ENCODE data around the gene ACOT13.
"Not testable (repeated sequence)": the region's sequence is repeated elsewhere in the genome, so short reads cannot be mapped to it uniquely, and the experiment has no call there.

Gene ACOT13

DNA sequence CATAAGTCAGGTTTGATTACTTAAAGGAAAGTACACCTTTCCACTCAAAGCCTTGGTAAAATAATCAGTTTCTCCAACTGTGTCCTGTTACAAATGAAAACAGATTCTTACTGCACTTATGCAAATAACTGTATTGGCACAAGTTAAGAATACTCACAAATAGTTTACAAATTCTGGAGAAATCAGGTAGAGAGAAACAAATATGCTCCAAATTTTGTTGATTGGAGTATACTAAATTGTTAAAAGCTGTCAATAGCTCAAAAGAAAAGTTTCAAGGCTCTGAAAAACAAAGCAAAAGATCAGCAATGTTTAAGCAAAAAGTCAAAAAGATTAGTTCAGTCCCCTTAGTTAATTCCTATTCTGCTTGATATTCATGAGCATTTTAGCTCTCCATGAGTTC is 3.6 kb downstream of the ACOT13 start:
- Mint-ChIP-seq H3K9me3 (peaks cover 12% of the 10 kb centered on the region), H3K4me1 (ENCODE audit: low read depth) (peaks cover 34% of the 10 kb centered on the region), H3K36me3 (ENCODE audit: low read depth) (peaks cover 45% of the 10 kb centered on the region)
- H3K27me3 Mint-ChIP-seq, H3K4me3 Mint-ChIP-seq, H3K27ac Mint-ChIP-seq: not testable (repeated sequence)

DNA sequence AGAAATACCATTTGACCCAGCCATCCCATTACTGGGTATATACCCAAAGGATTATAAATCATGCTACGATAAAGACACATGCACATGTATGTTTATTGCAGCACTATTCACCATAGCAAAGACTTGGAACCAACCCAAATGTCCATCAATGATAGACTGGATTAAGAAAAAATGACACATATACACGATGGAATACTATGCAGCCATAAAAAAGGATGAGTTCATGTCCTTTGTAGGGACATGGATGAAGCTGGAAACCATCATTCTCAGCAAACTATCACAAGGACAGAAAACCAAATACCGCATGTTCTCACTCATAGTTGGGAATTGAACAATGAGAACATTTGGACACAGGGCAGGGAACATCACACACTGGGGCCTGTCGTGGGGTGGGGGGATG is 4.2 kb downstream of the ACOT13 start:
- not testable (repeated sequence) for H3K27ac Mint-ChIP-seq
- peaks cover 41% of the 10 kb centered on the region for H3K36me3 Mint-ChIP-seq (ENCODE audit: low read depth)

DNA sequence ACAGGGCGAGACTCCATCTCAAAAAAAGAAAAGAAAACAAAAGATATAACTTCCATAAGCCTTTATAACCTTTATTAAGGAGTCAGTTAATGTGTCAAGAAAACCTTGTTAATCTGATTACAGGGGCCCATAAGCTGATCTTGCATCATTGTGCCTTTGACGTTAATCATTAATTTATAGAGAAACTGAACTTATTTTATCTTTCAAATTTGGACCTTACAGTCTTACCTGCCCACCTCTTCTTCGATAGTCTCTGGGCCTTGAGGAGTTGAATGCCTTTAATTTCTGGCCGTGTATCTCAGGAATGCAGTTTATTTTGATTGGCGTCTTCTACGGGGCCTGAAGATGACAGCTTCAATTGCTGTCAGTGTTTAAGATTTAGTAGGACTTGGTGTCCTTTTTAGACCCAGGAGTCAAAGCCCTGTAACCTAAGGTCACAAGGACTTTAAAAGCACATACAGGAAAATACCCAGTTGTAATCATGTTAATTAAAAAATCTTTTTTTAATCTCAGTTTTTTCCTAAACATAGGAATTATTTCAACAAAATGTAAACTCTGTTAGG is 5.8 kb downstream of the ACOT13 start:
- peaks cover 35% of the 10 kb centered on the region for H3K36me3 Mint-ChIP-seq (ENCODE audit: low read depth)
- H3K4me1 Mint-ChIP-seq (ENCODE audit: low read depth): peaks cover 20% of the 10 kb centered on the region
- no peaks in the 10 kb centered on the region for H3K27me3 Mint-ChIP-seq
- no peak overlapping the region for H3K4me3 Mint-ChIP-seq
- H3K9me3 Mint-ChIP-seq: peaks cover 12% of the 10 kb centered on the region
- H3K27ac Mint-ChIP-seq: no peak overlapping the region

More for the DNA sequence above, 4.2 kb downstream of the ACOT13 start:
- not testable (repeated sequence) for H3K27me3 Mint-ChIP-seq, H3K4me3 Mint-ChIP-seq
- H3K4me1 Mint-ChIP-seq (ENCODE audit: low read depth): peaks cover 32% of the 10 kb centered on the region
- H3K9me3 Mint-ChIP-seq: peaks cover 12% of the 10 kb centered on the region

DNA sequence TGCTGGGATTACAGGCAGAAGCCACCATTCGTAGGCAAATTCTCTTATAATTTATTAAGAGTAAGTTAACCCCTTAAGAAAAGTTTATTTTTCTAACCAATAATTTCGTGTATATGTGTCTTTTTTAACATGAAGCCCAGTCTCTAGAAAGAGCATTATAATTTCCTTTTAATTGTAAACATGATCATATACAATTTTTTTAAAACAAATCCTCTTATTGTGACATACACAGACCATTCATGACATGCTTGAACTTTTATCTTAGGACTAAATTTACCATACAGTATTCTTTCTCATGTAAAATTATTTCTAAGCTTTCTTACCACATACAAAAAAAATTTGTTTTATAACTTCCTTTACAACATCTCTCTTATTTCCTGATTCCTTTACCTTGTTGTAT is 6.7 kb downstream of the ACOT13 start:
- H3K27ac Mint-ChIP-seq: no peak overlapping the region
- peaks cover 12% of the 10 kb centered on the region for H3K4me1 Mint-ChIP-seq (ENCODE audit: low read depth)
- no peaks in the 10 kb centered on the region for H3K27me3 Mint-ChIP-seq
- peaks cover 12% of the 10 kb centered on the region for H3K9me3 Mint-ChIP-seq
- no peak overlapping the region for H3K4me3 Mint-ChIP-seq
- peaks cover 35% of the 10 kb centered on the region for H3K36me3 Mint-ChIP-seq (ENCODE audit: low read depth)

DNA sequence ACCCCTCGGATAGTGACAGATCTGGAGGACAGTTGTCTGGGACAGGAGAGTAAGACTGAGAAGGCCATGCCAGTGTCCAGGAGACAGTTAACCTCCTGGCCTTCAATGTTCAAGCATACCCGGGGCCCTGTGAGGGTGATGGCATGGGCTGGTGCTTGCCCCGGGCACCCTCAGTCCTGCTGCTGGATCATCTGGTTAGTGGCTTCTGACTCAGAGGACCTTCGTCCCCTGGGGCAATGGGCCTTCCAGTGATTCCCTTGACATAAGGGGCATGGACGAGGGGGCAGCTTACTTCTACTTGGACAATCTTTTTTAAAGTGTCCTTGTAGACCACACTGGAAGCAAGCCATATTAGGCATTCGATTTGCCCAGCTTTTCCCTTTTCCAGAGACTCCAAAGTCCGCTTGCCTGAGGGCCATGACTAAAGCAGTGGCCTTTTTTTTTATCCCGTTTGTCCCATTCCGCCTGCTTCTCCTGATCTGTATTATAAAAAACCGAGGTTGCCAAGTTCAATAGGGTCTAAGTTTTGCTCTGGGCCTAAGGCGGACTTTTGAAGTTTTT is 12.0 kb downstream of the ACOT13 start:
- not testable (repeated sequence) for H3K9me3 Mint-ChIP-seq; H3K36me3 Mint-ChIP-seq (ENCODE audit: low read depth); H3K4me1 Mint-ChIP-seq (ENCODE audit: low read depth); H3K4me3 Mint-ChIP-seq; H3K27ac Mint-ChIP-seq; H3K27me3 Mint-ChIP-seq

DNA sequence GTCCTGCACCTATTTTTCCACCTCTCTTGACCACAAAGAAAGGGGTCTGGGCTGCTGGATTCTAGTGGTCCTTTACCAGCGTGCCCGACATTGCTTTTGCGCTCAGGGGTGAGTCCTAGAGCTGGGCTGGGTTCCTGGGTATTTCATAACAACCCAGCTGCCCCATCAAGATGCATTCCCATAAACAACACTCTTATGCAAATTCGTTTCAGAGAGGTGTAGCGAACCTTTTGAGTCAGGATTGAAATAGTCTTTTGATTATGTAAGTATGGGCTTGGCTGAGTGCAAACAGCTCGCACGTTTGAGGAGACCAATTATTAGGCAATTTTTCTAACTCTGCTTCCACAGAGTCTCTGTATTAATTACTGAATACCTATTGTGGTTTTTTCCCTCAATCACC is 13.7 kb downstream of the ACOT13 start:
- Mint-ChIP-seq H3K4me3 (no peak overlapping the region), H3K36me3 (ENCODE audit: low read depth) (peaks cover 4% of the 10 kb centered on the region), H3K4me1 (ENCODE audit: low read depth) (peaks cover 2% of the 10 kb centered on the region), H3K9me3 (no peaks in the 10 kb centered on the region), H3K27me3 (no peaks in the 10 kb centered on the region), H3K27ac (no peak overlapping the region)

DNA sequence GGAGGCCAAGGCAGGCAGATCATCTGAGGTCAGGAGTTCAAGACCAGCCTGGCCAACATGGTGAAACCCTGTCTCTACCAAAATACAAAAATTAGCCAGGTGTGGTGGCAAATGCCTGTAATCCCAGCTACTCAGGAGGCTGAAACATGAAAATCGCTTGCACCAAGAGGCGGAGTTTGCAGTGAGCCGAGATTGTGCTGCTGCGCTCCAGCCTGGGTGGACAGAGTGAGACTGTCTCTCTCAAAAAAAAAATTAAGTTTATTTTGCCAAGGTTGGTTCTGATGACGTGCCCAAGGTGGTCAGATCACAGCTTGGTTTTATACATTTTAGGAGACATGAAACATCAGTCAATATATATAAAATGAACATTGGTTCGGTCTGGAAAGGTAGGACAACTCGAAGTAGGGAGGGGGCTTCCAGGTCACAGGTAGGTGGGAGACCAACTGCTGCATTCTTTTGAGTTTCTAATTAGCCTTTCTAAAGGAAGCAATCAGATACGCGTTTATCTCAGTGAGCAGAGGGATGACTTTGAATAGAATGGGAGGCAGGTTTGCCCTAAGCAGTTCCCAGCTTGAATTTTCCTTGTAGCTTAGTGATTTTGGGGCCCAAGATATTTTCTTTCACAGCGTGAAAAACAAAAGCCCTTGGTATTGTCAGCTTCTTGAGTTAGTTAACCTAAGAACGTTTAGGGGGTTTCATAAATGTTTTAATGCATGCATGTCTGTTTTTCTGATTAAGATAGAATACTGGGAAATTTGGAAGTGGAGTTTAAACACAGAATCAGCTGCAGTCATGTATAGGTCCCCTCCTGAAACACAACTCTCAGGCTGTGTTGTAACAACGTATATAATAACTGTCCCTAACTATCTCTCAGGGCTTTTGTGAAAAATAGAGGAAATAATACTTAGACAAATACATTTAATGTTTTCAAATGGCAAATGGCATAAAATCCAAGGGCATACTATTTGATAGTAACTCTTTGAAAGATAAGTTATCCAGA is 16.7 kb downstream of the ACOT13 start:
- no peaks in the 10 kb centered on the region for H3K9me3 Mint-ChIP-seq
- H3K27ac Mint-ChIP-seq: no peak overlapping the region
- H3K4me1 Mint-ChIP-seq (ENCODE audit: low read depth): no peaks in the 10 kb centered on the region
- H3K4me3 Mint-ChIP-seq: no peak overlapping the region
- no peaks in the 10 kb centered on the region for H3K27me3 Mint-ChIP-seq
- peaks cover 13% of the 10 kb centered on the region for H3K36me3 Mint-ChIP-seq (ENCODE audit: low read depth)

DNA sequence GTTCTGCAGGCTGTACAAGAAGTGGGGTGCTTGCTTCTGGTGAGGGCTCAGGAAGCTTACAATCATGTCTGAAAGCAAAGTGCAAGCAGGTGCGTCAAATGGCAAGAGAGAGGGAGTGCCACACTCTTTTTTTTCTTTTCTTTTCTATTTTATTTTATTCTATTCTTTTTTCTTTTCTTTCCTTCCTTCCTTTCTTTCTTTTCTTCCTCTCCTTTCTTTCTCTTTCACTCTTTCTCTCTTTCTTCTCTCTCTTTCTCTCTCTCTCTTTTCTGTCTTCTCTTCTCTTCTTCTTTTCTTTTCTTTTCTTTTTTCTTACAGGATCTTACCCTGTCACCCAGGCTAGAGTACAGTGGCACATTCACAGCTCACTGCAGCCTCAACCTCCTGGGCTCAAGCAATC is 19.5 kb downstream of the ACOT13 start:
- Mint-ChIP-seq H3K4me1 (ENCODE audit: low read depth) (peaks cover 5% of the 10 kb centered on the region), H3K9me3 (no peaks in the 10 kb centered on the region), H3K4me3 (no peak overlapping the region), H3K27me3 (no peaks in the 10 kb centered on the region), H3K36me3 (ENCODE audit: low read depth) (peaks cover 10% of the 10 kb centered on the region), H3K27ac (no peak overlapping the region)

DNA sequence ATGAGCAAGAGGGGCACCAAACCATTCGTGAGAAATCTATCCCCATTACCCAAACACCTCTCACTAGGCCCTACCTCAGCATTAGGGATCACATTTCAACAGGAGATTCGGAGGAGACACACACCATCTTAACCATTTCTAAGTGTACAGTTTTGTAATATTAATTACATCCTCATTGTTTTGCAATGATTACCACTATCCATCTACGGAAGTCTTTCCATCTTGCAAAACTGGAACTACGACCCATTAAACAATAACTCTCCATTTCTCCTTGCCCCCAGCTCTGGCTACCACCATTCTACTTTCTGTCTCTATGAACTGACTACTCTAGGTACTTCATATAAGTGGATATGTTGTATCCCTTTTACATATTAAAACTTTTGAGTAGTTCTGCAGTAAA is 20.1 kb downstream of the ACOT13 start:
- Mint-ChIP-seq H3K4me3 (no peak overlapping the region), H3K27me3 (no peaks in the 10 kb centered on the region), H3K4me1 (ENCODE audit: low read depth) (peaks cover 11% of the 10 kb centered on the region), H3K9me3 (no peaks in the 10 kb centered on the region), H3K27ac (no peak overlapping the region), H3K36me3 (ENCODE audit: low read depth) (peaks cover 10% of the 10 kb centered on the region)

DNA sequence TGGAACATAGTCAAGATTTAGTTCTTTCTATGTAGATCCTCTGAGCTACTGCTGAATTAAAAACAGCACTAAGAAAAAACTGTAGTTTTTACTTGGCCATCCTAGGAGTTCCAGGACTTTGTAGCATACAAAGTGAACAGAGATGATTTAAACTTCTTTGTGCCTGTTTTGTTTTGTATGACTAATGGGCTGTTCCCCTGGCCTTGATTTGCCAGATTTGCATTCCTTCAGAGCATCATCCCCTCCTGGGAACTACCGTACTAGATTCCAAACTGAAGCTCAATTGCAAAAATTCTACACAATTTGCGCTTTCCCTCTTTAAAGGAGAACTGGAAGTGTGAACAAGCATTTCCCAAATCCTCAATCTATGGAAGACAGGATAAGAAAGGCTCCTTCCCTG is 23.1 kb downstream of the ACOT13 start:
- H3K4me3 Mint-ChIP-seq: no peak overlapping the region
- peaks cover 10% of the 10 kb centered on the region for H3K36me3 Mint-ChIP-seq (ENCODE audit: low read depth)

DNA sequence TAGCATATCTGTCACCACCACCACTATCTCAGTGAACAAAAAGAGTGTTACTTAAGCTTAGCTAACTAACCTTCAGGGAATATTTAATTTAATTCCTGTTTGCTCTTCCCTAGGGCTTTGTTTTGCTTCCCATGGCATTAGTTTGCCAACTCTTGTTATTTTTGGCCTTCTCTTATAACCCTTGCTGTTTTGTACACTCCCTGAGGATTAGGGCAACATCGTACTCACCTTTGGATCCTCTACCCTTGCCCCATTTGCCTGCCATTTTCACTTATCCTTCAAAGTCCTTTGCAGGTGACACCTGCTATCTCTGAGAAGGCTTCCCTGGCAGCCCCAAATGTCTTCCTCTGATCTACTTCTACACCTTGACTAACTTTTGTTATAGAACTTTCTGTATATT is 23.7 kb downstream of the ACOT13 start:
- Mint-ChIP-seq H3K36me3 (ENCODE audit: low read depth) (peaks cover 10% of the 10 kb centered on the region), H3K4me3 (no peak overlapping the region), H3K27ac (no peak overlapping the region), H3K27me3 (no peaks in the 10 kb centered on the region), H3K9me3 (no peaks in the 10 kb centered on the region), H3K4me1 (ENCODE audit: low read depth) (peaks cover 24% of the 10 kb centered on the region)

More for the DNA sequence above, 23.1 kb downstream of the ACOT13 start:
- Mint-ChIP-seq H3K27me3 (no peaks in the 10 kb centered on the region), H3K9me3 (no peaks in the 10 kb centered on the region), H3K4me1 (ENCODE audit: low read depth) (peaks cover 21% of the 10 kb centered on the region), H3K27ac (no peak overlapping the region)

DNA sequence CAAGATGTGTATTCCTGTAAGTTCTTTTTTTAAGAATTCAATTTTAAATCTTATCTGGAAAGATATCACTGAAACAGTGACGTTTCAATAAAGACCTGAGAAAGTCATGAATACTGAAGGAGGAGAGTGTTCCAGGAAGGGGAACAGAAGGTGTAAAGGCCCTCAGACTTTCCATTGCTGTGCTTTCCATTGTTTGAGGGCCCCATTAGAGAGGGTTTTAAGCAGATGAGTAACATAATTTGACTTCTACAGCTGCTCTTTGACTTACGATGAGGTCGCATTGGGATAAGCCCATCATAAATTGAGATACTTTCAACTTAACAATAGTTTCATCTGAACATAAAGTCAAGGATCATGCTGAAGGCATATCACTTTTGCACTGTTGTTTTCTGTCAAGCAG is 24.7 kb downstream of the ACOT13 start:
- peaks cover 10% of the 10 kb centered on the region for H3K36me3 Mint-ChIP-seq (ENCODE audit: low read depth)
- peak overlapping the region; percentile 68 for H3K27ac Mint-ChIP-seq
- no peaks in the 10 kb centered on the region for H3K27me3 Mint-ChIP-seq
- H3K9me3 Mint-ChIP-seq: no peaks in the 10 kb centered on the region
- no peak overlapping the region for H3K4me3 Mint-ChIP-seq
- H3K4me1 Mint-ChIP-seq (ENCODE audit: low read depth): peaks cover 33% of the 10 kb centered on the region

DNA sequence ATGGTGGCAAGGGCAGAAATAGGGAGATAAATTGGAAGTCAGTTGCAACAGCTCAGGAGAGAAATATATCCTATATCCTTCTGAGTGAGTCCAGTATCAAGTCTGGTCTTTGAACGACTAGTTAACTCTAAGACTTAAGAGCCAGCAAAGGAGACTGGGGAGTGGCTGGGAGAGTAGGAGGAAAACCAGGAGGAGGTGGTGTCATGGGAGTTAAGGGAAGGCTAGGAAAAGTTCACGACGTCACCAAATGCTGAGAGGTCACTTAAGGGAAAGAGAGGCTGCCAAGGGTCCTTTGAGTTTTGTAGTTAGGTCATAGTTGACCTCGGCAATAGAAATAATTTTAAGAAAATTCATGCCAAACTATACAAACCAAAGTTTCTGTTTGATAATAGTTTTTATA is 25.1 kb downstream of the ACOT13 start:
- no peaks in the 10 kb centered on the region for H3K9me3 Mint-ChIP-seq
- H3K27me3 Mint-ChIP-seq: no peaks in the 10 kb centered on the region
- peaks cover 10% of the 10 kb centered on the region for H3K36me3 Mint-ChIP-seq (ENCODE audit: low read depth)
- peak overlapping the region; percentile 68 for H3K27ac Mint-ChIP-seq
- H3K4me1 Mint-ChIP-seq (ENCODE audit: low read depth): peaks cover 33% of the 10 kb centered on the region
- H3K4me3 Mint-ChIP-seq: no peak overlapping the region

DNA sequence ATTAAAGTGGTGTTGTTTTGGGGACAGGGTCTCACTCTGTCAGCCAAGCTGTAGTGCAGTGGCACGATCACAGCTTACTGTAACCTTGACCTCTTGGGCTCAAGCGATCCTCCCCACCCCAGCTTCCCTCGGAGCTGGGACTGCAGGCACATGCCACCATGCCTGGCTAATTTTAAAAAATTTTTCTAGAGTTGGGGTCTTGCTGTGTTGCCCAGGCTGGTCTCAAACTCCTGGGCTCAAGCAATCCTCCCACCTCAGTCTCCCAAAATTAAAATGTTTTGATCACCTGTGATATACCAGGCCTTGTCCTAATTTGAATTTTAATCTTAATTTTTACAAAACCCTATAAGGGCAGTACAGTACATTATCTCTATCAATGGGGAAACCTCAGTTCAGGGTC is 25.5 kb downstream of the ACOT13 start:
- H3K36me3 Mint-ChIP-seq (ENCODE audit: low read depth): peaks cover 7% of the 10 kb centered on the region
- no peaks in the 10 kb centered on the region for H3K9me3 Mint-ChIP-seq
- no peak overlapping the region for H3K27ac Mint-ChIP-seq
- no peak overlapping the region for H3K4me3 Mint-ChIP-seq
- peaks cover 33% of the 10 kb centered on the region for H3K4me1 Mint-ChIP-seq (ENCODE audit: low read depth)
- H3K27me3 Mint-ChIP-seq: no peaks in the 10 kb centered on the region

DNA sequence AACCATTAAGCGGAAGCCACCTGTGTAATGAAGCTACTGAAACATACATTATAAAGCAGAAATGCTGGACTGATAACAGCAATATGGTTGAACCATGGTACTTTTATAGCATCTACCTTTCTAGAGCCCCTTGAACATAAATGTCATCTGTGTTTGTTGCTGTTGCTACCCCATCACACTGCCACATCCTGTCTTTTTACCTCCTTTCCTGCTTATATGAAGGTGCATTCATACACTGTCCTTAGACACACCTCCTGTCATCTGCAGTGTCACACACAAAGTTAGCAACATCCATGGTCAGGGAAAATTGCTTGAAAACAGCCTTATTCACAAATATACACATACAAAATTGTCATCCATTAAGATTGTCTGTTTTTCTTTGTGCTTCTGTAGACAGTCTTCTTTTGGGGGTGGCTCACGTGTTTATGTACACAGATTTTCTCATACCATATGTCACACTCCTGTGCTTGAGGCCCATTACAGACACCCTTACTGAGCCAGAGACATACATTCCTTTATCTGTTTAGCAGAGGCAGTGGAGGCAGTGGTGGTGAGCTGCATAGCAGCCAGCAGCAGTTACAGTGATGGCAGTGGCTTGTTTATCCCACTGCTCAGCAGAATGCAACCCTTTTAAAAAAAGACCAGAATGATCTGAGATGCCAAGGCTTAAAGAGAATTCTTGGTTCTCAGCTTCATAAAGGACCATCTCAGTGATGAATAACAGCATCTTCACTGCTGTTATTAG is 26.1 kb downstream of the ACOT13 start:
- no peaks in the 10 kb centered on the region for H3K9me3 Mint-ChIP-seq
- H3K27ac Mint-ChIP-seq: no peak overlapping the region
- peaks cover 5% of the 10 kb centered on the region for H3K36me3 Mint-ChIP-seq (ENCODE audit: low read depth)
- H3K4me1 Mint-ChIP-seq (ENCODE audit: low read depth): peaks cover 33% of the 10 kb centered on the region
- no peaks in the 10 kb centered on the region for H3K27me3 Mint-ChIP-seq
- no peak overlapping the region for H3K4me3 Mint-ChIP-seq
